Posterior cingulate gyrus (tissue), 11 donors: ENCODE results near the gene UBR2.
A peak's percentile ranks its signal among the peaks of the same experiment; 100 is the strongest.

Experiments used
- DNase-seq, 10 donors: peaks; one replicate each; pipeline versions ENCODE4 v3.0.0 to v3.0.0-alpha.2; 2020 to 2021; ENCODE audit warnings: mixed read lengths in 3 of 10
- intact Hi-C: fragments of 100-400 bp; cut with DNase I; formaldehyde crosslinking; loops from one replicate; pipeline ENCODE4 v1.15.1; 2023

The UBR2 gene

GRCh38 chr6:42563697-42564505 lies at the start of gene UBR2:
Gene UBR2 (plus strand): TSS chr6:42564029. CDS start chr6:42564320, 291 bp downstream.
- intact Hi-C loops = loop anchor here (1.0 to 10.0 kb wide), 2 partner anchors 16 to 491 kb away; partner anchors contain the start of genes CUL7, KLC4 and MRPL2
- peak; percentile 91 to 99 (median 96) for DNase-seq

- DNase-seq = no peak
- intact Hi-C loops = no loop called here
Observed at GRCh38 chr6:42514745-42515144, 49.1 kb upstream of the UBR2 start.

- intact Hi-C loops = no loop called here
- no peak for DNase-seq
Observed at GRCh38 chr6:42519779-42520178, 44.0 kb upstream of the UBR2 start.

- intact Hi-C loops = no loop called here
- no peak for DNase-seq
Observed at GRCh38 chr6:42520786-42521607, 42.8 kb upstream of the UBR2 start.

DNA sequence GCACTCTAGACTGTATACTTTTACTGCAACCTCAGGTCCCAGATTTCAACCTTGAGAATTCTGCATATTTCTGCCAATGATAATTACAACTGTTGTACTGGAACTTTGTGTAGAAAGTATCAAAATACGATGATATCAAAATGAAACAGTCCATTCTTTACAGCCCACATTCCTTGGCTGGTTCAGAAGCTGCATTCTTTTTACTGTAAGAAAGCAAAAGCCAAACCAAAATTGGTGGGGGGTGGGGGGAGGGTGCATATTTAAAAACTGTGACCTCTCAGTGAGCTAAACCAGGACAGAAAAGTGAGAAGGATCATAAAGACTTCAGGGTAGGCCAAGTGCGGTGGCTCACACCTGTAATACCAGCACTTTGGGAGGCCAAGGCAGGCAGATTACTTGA lies 41.8 kb upstream of the UBR2 start:
- no peak for DNase-seq
- intact Hi-C loops = no loop called here

- intact Hi-C loops = no loop called here
- DNase-seq = no peak
Observed at GRCh38 chr6:42522942-42523814, 40.7 kb upstream of the UBR2 start.

DNA sequence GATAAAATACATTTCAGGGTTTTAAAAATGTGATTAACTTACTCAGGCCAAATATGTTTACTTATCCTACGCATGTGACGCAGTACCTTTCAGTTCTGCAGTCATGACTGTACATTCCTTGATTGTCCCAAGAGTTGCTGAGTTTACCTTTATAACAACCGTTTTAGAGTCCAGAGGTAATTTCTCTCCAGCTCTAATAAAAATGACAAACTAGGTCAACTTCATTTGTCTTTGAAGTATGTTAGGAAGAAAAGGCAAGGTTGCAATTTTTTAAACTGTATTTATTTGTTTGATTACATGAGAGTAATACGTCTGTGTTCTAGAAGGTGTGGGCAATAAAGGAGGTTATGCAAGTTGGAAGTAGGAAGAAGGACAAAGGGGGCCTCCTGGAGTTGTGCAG lies 38.6 kb upstream of the UBR2 start:
- DNase-seq = no peak
- intact Hi-C loops = no loop called here

DNA sequence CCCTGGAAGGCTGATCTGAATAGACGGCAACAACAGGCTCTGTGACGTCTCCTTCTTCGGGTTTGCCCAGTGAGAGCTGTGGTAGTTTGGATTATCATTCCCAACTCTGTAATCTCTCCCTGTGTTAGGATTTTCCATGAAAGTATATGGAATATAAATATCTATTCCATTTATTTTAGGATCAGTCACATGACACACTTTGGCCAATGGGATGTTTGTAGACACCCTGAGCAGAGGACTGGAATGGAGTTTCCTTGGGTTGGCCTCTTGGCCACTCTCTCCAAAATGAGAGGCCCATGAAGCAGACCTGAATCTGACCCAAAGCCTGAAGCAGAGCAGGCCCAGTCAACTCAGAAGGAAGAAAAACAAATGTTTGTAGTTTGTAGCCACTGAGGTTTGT lies 37.2 kb upstream of the UBR2 start:
- no peak for DNase-seq
- intact Hi-C loops = no loop called here

DNA sequence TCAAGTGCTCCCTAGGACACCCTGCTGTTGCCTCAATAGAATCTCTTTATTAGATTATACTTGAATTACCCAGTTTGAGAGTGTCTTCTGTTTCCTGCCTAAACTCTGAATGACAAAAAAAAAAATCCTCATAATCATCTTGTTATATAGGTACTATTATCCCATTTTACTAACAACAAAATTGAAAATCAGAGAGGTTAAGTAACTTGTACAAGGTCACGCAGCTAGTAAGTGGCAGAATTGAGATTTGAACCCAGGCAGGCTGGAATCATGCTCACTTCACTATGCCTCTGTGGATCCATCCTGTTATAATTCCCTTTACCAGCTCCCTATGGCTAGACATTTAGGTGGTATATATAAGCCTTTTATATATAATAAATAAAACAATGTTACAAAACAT lies 36.6 kb upstream of the UBR2 start:
- intact Hi-C loops = no loop called here
- DNase-seq = no peak

DNA sequence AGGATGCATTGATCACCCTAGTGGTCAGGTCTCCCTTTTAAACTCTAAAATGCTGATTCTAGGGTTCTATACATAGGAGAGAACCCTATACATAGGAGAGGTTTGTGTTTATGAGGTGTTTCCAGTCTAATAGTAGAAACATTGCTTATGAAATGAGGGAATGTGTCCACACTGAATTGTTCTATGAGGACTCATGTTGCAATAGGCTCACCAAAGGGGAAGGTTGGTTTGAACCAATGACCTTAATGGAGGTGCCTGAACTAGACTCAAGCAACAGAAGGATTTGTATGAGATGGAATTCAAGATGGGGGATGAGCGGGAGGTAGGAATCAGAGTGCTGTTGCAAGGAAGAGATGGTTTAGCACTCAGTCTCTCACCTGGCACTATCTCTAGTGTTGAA lies 33.5 kb upstream of the UBR2 start:
- intact Hi-C loops = loop anchor here (5.0 to 10.0 kb wide), 3 partner anchors 78 to 455 kb away; partner anchors contain the start of gene TRERF1
- DNase-seq = no peak

DNA sequence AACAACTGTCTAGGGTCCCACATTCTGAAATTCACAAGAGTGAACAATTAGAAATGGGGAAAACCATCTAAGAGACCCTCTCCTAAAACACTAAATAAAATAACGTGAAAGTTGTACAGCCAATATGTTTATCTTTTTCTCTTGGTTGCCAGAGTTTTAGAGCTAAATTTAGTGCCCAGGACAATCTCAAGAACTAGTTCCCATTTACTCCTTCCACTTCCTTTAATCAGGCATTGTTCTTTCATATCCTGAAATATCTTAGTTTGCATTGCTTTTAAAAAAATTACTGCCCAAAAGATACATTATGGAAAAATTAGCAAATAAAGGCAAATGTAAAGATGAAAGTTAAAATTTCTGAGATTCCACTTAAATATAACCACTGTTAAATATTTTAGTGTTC lies 33.1 kb upstream of the UBR2 start:
- intact Hi-C loops = loop anchor here (5.0 to 10.0 kb wide), 3 partner anchors 78 to 456 kb away; partner anchors contain the start of gene TRERF1
- DNase-seq = no peak

DNA sequence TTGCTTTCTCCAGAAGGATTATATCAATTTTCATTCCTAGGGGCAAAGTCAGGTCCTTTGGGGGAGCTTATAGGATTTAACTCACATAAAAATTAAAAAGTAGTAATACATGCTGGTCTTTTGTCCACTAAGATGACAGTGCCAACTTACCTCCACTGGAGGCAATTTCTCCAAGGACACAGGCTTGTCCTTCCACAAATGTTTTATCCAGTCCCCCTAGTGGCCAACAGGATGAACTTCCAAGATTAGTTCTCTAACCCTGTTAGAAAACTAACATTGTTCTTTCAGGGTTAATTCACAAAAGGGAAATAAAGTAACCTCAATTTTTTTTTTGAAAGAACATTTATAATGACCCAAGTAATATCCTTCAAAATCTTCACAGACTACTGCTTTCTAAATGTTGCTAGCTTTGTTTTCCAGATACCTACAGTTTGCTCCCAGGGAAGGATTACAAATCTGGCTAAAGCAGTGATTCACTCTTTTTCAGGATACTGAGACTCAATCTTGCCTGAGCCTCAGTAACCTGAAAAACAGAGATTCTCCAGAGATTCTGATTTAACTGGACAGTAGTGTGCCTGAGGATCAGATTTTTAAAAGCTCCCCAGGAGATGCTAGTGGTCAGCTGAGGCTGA lies 31.7 kb upstream of the UBR2 start:
- DNase-seq = no peak
- intact Hi-C loops = loop anchor here (5.0 to 10.0 kb wide), 3 partner anchors 80 to 457 kb away; partner anchors contain the start of gene TRERF1

DNA sequence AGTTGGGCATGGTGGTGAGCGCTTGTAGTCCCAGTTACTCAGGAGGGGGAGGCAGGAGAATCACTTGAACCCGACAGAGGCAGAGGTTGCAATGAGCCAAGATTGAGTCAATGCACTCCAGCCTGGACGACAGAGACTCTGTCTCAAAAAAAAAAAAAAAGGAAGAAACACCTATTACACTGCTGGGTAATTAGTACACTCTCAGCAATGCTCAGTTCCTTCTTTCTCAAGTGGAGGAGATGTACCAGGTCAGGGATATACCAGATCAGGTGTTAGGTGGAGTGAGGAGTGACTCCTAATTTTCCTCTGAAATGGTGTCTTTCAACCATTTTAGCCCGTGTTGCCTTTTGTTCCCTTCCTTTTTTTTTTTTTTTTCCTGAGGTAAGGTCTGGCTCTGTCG lies 30.0 kb upstream of the UBR2 start:
- intact Hi-C loops = loop anchor here (5.0 to 10.0 kb wide), 3 partner anchors 81 to 459 kb away; partner anchors contain the start of gene TRERF1
- no peak for DNase-seq

DNA sequence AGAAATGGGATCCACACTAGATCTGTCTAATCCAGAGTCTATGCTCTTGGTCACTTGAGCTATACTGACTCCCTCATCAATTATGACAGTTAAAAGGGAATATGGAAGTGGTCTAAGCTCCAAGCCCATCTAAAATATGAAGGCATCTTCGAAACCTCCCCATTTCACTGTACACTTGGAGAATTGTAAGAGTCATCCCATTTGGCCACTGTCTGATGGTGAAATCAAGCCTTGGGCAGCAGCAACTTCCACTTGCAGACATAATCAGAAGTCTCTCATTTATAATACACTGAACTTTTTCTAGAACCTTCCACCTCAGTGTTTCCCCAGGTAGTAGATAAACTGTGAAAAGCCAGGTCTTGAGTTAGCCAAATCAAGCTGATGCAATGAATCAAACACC lies 26.3 kb upstream of the UBR2 start:
- DNase-seq = no peak
- intact Hi-C loops = loop anchor here (10.0 kb wide), 2 partner anchors 283 to 463 kb away; no protein-coding TSS in a partner anchor

GRCh38 chr6:42539135-42539534 lies 24.7 kb upstream of the UBR2 start:
- intact Hi-C loops = loop anchor here (10.0 kb wide), 2 partner anchors 284 to 464 kb away; no protein-coding TSS in a partner anchor
- no peak for DNase-seq

DNA sequence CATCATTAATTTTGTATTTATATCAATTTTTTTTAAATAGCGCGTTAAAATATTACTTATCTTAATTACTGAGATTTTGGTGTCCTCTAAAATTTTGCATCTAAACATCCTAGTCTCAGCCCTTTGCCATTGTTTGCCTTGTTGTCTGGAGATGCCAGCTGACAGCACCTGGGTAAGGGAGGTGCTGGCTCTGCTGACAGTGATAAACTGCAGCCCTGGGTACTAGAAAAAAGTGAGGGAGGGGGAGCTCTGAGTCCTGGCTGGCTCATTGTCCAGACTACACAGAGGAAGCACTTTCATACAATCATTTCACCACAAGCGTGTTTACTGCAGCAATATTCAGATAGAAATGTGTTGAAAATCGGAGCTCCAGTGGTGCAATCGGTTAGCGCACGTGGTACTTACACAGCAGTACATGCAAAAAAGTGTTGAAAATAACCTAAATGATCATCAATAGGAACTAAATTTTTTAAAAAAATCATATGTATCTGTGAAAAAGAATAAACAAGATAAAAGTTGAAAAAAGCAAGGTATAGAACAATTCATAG lies 18.5 kb upstream of the UBR2 start:
- intact Hi-C loops = loop anchor here (5.0 kb wide), 1 partner anchor 328 kb away; the partner anchor contains the start of gene MRPS10
- DNase-seq = no peak

GRCh38 chr6:42547407-42548329 lies 16.2 kb upstream of the UBR2 start:
- DNase-seq = peak; percentile 82 to 98 (median 88)
- intact Hi-C loops = loop anchor here (1.0 to 5.0 kb wide), 2 partner anchors 16 to 330 kb away; partner anchors contain the start of gene MRPS10

DNA sequence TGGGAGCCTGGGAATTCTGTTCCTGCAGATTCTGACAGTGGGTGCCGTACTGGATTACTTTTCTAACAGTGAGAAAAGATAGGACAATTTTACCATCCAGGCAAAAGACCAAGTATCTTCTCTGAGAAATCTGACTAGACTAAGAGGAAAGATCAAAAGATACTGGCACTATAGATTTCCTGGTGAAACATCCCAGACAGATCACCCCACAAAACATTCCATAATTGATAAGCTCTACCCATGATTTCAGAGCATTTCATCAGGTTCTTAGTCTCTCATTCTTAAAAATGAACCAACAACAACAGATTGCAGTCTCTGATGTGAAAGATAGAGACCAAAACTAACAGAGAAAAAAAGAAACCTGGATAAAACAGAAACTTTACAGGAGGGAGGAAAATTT lies 13.6 kb upstream of the UBR2 start:
- intact Hi-C loops = no loop called here
- DNase-seq = no peak
